HL-60 (cell line): ENCODE results near the gene LIMS2.

Experiments used
- DNase-seq, 2 experiments: peaks; one replicate each; pipeline ENCODE4 v3.0.0-alpha.2; 2010 to 2020; ENCODE audit warnings: low read depth in 1 of 2, low spot score in 1 of 2
- H3K27ac ChIP-seq: fragments of 250-450 bp; sonication (Bioruptor Pico); replicated peaks from 2 replicates; pipeline ENCODE4 v1.5.1; 2020; ENCODE audit warnings: mild to moderate bottlenecking, moderate library complexity
- H3K27me3 ChIP-seq: fragments of 250-450 bp; sonication (Bioruptor Pico); 2 replicates; pipeline ENCODE4 v1.5.1; 2021; ENCODE audit warnings: mild to moderate bottlenecking, moderate library complexity; ENCODE audit not compliant: insufficient read depth, poor library complexity, severe bottlenecking
- H3K4me3 ChIP-seq: replicated peaks from 2 replicates; pipeline ENCODE4 v1.5.1; 2011; ENCODE audit warnings: mild to moderate bottlenecking, control low read depth, low read length; ENCODE audit not compliant: insufficient read depth
- GABPA ChIP-seq: IDR thresholded peaks from 2 replicates; pipeline ENCODE4 v1.6.1; 2012; ENCODE audit warnings: low read depth
- POLR2AphosphoS5 ChIP-seq: IDR thresholded peaks from 2 replicates; pipeline ENCODE4 v1.6.1; 2012; ENCODE audit warnings: low read depth
- SPI1 ChIP-seq: IDR thresholded peaks from 2 replicates; pipeline ENCODE4 v1.6.1; 2012; ENCODE audit warnings: low read depth, mild to moderate bottlenecking, borderline replicate concordance
- TF ChIP-seq, protein P1 (sequence below): IDR thresholded peaks from 2 replicates; pipeline ENCODE4 v1.6.1; 2012; ENCODE audit warnings: low read depth; ENCODE audit not compliant: insufficient replicate concordance
- TF ChIP-seq, protein P2 (sequence below): IDR thresholded peaks from one replicate; pipeline ENCODE4 v1.5.1; 2011; ENCODE audit warnings: low read length, control low read depth, inconsistent platforms; ENCODE audit not compliant: insufficient read depth

The LIMS2 gene

DNA sequence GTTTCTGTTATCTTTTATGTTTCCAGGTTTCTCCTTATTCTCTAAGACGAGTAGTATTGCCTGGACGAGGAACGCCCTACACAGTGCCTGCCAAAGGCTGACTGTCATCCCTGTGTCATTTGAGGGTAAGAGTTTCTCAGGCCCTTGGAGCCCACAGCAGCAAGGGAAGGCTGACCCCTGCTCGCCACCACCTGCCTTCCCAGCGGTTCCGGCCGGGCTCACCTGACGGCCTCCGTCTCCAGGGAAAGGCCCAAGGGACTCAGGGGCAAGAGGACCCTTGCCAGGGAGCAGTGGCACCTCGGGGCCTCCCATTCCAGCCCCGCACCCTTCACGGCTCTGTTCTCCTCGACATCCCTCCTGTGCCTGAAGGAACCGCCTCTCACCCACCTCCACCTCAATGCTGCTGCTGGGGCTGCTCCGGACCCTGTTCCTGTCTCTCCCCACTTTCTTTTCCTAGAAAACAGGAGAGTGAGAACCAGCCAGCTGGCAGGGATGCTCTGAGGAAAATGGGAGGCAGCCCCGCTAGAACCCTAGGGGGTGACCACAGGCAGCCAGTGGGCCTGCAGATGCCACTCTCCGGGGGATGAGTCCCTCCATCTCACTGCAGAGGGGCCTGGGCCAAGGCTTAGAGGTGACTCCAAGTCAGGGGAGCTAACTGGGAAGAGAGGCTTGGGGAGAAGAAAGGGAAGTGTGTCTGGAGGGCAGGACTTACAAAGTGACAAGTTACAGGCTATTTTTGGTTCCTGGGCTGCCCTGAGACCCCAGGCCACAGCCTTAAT is 1.9 kb downstream of the LIMS2 start:
- DNase-seq: no peak
- TF ChIP-seq POLR2AphosphoS5: no peak
- TF ChIP-seq, protein P1, sequence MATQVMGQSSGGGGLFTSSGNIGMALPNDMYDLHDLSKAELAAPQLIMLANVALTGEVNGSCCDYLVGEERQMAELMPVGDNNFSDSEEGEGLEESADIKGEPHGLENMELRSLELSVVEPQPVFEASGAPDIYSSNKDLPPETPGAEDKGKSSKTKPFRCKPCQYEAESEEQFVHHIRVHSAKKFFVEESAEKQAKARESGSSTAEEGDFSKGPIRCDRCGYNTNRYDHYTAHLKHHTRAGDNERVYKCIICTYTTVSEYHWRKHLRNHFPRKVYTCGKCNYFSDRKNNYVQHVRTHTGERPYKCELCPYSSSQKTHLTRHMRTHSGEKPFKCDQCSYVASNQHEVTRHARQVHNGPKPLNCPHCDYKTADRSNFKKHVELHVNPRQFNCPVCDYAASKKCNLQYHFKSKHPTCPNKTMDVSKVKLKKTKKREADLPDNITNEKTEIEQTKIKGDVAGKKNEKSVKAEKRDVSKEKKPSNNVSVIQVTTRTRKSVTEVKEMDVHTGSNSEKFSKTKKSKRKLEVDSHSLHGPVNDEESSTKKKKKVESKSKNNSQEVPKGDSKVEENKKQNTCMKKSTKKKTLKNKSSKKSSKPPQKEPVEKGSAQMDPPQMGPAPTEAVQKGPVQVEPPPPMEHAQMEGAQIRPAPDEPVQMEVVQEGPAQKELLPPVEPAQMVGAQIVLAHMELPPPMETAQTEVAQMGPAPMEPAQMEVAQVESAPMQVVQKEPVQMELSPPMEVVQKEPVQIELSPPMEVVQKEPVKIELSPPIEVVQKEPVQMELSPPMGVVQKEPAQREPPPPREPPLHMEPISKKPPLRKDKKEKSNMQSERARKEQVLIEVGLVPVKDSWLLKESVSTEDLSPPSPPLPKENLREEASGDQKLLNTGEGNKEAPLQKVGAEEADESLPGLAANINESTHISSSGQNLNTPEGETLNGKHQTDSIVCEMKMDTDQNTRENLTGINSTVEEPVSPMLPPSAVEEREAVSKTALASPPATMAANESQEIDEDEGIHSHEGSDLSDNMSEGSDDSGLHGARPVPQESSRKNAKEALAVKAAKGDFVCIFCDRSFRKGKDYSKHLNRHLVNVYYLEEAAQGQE: no peak
- Histone ChIP-seq H3K4me3 (no peak overlapping the region), H3K27me3 (peaks cover 35% of the 10 kb centered on the region), H3K27ac (no peak overlapping the region)

DNA sequence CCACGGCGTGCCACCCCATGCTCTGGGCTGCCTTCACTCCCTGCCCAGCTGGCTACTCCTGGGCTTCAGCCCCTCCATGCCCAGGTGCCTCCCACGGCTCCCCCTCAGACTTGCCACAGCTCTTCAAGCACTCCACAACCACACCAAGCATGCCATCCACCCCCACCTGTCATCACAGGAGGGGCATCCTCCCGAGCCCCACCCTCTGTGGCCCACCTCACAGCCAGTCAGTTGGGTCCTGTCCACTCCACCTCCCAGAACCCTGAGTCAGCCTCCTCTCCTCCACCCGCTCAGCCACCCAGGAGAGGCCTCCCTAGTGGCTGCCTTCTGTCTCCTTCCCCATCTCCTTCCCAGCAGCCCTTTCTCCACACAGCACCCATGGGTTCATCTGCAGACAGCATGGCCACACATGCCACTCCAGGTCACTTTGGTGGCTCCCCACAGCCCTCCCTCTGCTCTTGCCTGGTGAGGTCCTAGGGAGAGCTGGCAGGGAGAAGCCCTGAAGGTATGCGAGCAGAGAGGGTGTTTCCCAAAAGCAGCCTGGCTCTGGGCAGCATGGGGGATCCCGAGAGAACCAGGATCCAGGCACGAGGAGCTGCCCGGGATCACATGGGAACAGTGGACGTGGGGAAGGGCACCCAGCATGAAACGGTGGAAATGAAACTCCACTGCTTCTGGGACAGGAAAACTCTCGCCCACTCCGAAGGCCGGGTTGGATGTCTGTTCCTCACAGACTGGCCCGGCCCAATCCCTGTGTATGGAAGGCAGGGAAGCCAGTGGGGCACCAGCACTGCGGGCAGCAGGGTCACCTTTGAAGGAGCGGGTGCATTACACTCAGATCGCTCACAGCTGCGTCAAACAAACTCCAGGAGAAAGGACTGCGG is 2.7 kb downstream of the LIMS2 start:
- no peak overlapping the region for H3K4me3 ChIP-seq
- H3K27me3 ChIP-seq: peaks cover 33% of the 10 kb centered on the region
- no peak for DNase-seq
- TF ChIP-seq, protein P1: no peak
- TF ChIP-seq, protein P2, sequence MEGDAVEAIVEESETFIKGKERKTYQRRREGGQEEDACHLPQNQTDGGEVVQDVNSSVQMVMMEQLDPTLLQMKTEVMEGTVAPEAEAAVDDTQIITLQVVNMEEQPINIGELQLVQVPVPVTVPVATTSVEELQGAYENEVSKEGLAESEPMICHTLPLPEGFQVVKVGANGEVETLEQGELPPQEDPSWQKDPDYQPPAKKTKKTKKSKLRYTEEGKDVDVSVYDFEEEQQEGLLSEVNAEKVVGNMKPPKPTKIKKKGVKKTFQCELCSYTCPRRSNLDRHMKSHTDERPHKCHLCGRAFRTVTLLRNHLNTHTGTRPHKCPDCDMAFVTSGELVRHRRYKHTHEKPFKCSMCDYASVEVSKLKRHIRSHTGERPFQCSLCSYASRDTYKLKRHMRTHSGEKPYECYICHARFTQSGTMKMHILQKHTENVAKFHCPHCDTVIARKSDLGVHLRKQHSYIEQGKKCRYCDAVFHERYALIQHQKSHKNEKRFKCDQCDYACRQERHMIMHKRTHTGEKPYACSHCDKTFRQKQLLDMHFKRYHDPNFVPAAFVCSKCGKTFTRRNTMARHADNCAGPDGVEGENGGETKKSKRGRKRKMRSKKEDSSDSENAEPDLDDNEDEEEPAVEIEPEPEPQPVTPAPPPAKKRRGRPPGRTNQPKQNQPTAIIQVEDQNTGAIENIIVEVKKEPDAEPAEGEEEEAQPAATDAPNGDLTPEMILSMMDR: no peak
- TF ChIP-seq SPI1: no peak
- no peak for TF ChIP-seq GABPA
- TF ChIP-seq POLR2AphosphoS5: no peak
- H3K27ac ChIP-seq: no peak overlapping the region

DNA sequence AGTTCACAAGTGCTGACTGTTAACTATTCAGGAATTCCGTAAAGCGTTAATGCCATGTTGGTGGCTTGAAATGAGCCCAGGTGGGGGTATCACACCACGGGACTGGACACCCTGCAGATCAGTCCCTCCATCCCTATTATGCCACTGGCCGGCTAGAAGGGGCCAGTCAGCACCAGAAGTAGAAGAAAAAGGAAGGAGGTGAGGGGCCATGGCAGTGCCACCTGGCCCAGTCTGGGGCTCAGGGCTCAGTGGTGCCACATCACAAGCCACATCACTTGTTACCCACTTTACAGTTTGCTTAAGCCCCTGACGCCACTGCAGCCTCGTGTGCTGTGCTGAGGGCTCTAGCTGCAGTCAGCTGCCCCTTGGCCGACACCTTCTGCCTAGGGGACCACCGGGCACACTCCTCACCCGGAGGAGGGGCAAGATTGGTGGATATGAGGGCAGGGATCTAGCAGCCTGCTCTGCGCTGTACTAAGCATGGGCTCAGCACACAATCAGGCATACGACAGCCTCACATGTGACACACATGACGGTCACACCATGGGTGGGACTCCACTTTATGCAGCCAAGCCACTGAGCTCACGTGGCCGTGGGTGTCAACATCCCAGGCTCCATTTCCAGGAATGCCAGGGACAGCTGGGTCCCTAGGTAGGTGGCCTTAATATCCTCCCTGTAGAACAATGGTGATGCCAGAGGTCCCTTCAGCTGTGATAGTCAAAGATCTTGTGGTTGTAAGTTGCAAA is 3.6 kb downstream of the LIMS2 start:
- TF ChIP-seq POLR2AphosphoS5 (no peak), GABPA (no peak), SPI1 (no peak)
- TF ChIP-seq, protein P2: no peak
- TF ChIP-seq, protein P1: no peak
- H3K27ac ChIP-seq: no peak overlapping the region
- no peak overlapping the region for H3K4me3 ChIP-seq
- H3K27me3 ChIP-seq: peaks cover 25% of the 10 kb centered on the region
- DNase-seq: no peak
